DOHH2 (cell line): ENCODE results near the gene BMP6.

Source experiments
- EZH2phosphoT487 ChIP-seq: fragments of 200-600 bp; sonication (generic); IDR thresholded peaks from 2 replicates; pipeline ENCODE4 v1.6.1; 2017; ENCODE audit warnings: borderline replicate concordance, mild to moderate bottlenecking, antibody characterized with exemption, low read length, moderate library complexity, mixed read lengths
- TF ChIP-seq, protein P1 (sequence below): fragments of 200-600 bp; sonication (generic); IDR thresholded peaks from one replicate; pipeline ENCODE4 v1.5.1; 2014; ENCODE audit warnings: antibody characterized with exemption, mild to moderate bottlenecking, low read depth, low read length; ENCODE audit not compliant: poor library complexity, severe bottlenecking

DNA sequence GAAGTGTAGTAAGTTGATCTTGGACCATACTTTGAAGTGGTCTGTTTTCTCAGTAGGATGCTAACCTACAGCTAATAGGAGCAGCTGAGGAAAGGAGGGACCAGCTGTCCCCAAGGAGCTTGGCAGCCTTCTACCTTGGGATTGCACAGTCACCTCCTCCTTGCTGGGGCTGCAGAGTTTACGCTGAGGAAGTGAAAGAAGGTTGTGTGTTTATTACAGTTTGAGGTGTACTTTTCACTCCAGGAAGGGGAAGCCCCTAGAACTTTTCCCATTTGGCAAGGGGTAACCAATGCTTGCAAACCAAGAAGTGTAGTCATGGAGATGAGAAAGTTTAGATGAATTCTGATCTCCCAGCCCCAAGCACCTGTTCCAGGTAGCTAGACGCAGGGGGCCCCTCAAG lies 58.8 kb downstream of the BMP6 start:
- TF ChIP-seq, protein P1, sequence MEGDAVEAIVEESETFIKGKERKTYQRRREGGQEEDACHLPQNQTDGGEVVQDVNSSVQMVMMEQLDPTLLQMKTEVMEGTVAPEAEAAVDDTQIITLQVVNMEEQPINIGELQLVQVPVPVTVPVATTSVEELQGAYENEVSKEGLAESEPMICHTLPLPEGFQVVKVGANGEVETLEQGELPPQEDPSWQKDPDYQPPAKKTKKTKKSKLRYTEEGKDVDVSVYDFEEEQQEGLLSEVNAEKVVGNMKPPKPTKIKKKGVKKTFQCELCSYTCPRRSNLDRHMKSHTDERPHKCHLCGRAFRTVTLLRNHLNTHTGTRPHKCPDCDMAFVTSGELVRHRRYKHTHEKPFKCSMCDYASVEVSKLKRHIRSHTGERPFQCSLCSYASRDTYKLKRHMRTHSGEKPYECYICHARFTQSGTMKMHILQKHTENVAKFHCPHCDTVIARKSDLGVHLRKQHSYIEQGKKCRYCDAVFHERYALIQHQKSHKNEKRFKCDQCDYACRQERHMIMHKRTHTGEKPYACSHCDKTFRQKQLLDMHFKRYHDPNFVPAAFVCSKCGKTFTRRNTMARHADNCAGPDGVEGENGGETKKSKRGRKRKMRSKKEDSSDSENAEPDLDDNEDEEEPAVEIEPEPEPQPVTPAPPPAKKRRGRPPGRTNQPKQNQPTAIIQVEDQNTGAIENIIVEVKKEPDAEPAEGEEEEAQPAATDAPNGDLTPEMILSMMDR, result no peak
- no peak for TF ChIP-seq EZH2phosphoT487
